ENCODE data around the gene SV2C.
"Not testable (repeated sequence)": the region's sequence is repeated elsewhere in the genome, so short reads cannot be mapped to it uniquely, and the experiment has no call there.

Gene SV2C

GRCh38 chr5:76303921-76304320 is 220.7 kb downstream of the SV2C start:
- DNase-seq (ENCODE audit: low spot score): no peak

- no peak for DNase-seq (ENCODE audit: low spot score)
Observed at GRCh38 chr5:76305269-76305668, 222.1 kb downstream of the SV2C start.

GRCh38 chr5:76305775-76306174 is 222.6 kb downstream of the SV2C start:
- DNase-seq (ENCODE audit: low spot score): no peak

GRCh38 chr5:76310208-76310607 is 227.0 kb downstream of the SV2C start:
- DNase-seq (ENCODE audit: low spot score): no peak

GRCh38 chr5:76312783-76313182 is 229.6 kb downstream of the SV2C start:
- DNase-seq (ENCODE audit: low spot score): no peak

- DNase-seq (ENCODE audit: low spot score): no peak
Observed at GRCh38 chr5:76314643-76315042, 231.5 kb downstream of the SV2C start.

- DNase-seq (ENCODE audit: low spot score): no peak
Observed at GRCh38 chr5:76319673-76320072, 236.5 kb downstream of the SV2C start.

GRCh38 chr5:76323494-76323893 is 240.3 kb downstream of the SV2C start:
- not testable (repeated sequence) for DNase-seq (ENCODE audit: low spot score)

- no peak for DNase-seq (ENCODE audit: low spot score)
Observed at GRCh38 chr5:76325326-76325725, 242.1 kb downstream of the SV2C start.

GRCh38 chr5:76325876-76326491 is 242.8 kb downstream of the SV2C start:
- no peak for DNase-seq (ENCODE audit: low spot score)

GRCh38 chr5:76326577-76327302 is 243.6 kb downstream of the SV2C start:
- DNase-seq (ENCODE audit: low spot score): peak; percentile 65

GRCh38 chr5:76329346-76329745 is 246.2 kb downstream of the SV2C start:
- no peak for DNase-seq (ENCODE audit: low spot score)

- no peak for DNase-seq (ENCODE audit: low spot score)
Observed at GRCh38 chr5:76331126-76331525, 247.9 kb downstream of the SV2C start.

GRCh38 chr5:76332102-76332501 is 248.9 kb downstream of the SV2C start:
- no peak for DNase-seq (ENCODE audit: low spot score)

GRCh38 chr5:76332611-76333205 is 249.5 kb downstream of the SV2C start:
- no peak for DNase-seq (ENCODE audit: low spot score)

GRCh38 chr5:76333571-76333970 is 250.4 kb downstream of the SV2C start:
- DNase-seq (ENCODE audit: low spot score): no peak

GRCh38 chr5:76334574-76334973 is 251.4 kb downstream of the SV2C start:
- no peak for DNase-seq (ENCODE audit: low spot score)

- not testable (repeated sequence) for DNase-seq (ENCODE audit: low spot score)
Observed at GRCh38 chr5:76335451-76335850, 252.3 kb downstream of the SV2C start.

GRCh38 chr5:76336253-76336809 is 253.1 kb downstream of the SV2C start:
- DNase-seq (ENCODE audit: low spot score): not testable (repeated sequence)

GRCh38 chr5:76337953-76338451 is 254.8 kb downstream of the SV2C start:
- DNase-seq (ENCODE audit: low spot score): peak; percentile 67

GRCh38 chr5:76339919-76340318 is 256.7 kb downstream of the SV2C start:
- DNase-seq (ENCODE audit: low spot score): no peak

- DNase-seq (ENCODE audit: low spot score): no peak
Observed at GRCh38 chr5:76341651-76342334, 258.6 kb downstream of the SV2C start.
